HG03558 (cell line): ENCODE data around the gene CNTNAP2.

Experiments used
- ATAC-seq: cut with Tn5 transposase; IDR thresholded peaks from one replicate; pipeline ENCODE4 v1.9.1; 2021; ENCODE audit warnings: moderate number of reproducible peaks; ENCODE audit not compliant: unreplicated experiment; ENCODE audit errors: extremely low read depth

Gene CNTNAP2

DNA sequence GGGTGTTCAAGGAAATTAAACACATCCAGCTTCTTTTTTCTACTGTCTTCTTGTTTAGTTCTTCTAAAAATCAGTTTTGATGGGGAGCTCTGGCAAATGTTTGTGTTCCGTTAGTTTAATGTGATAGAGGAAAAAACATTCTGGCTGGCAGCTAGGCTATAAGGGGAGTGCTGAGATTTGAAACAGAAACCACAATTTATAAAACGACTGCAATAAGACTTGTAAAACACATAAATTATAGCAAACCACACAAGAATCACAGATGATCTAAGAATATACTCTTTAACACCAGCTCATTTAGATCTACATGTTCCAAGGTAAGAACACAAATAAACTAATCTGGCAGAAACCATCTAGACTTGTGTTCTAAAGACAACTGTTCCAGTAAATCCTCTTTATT, 425.5 kb downstream of the CNTNAP2 start:
- no peak for ATAC-seq

DNA sequence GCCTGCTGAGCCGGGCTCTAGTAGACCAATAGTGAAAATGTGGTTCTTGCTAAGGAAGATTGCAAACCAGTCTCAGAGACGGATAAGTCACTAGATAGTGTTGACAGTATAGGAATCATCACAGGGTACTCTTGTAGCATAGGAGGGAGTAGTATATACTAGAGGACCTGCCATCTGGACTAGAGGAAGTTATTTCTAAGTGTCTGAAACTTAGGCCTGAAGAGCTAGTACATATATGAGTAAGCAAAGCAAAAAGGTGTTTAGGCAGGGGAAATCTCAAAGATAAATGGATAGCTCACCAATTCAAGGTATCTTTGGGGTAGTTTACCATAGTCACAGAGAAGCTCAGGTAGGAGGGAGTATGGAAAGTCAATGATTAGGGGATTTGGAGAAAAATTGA, 428.1 kb downstream of the CNTNAP2 start:
- no peak for ATAC-seq

DNA sequence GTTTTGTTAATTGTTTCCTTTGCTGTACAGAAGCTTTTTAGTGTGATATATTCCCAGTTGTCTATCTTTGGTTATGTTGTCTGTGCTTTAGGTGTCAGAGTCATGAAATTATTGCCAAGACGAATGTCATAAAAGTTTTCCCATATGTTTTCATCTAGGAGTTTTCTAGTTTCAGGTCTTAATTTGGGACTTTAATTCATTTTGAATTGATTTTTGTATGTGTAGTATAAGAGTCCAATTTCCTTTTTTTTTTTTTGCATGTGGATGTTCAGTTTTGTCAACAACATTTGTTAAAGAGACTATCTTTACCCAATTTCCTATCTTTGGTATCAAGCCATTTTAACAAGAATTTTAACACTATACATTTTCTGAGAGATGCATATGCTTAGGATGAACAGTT, 432.2 kb downstream of the CNTNAP2 start:
- no peak for ATAC-seq

DNA sequence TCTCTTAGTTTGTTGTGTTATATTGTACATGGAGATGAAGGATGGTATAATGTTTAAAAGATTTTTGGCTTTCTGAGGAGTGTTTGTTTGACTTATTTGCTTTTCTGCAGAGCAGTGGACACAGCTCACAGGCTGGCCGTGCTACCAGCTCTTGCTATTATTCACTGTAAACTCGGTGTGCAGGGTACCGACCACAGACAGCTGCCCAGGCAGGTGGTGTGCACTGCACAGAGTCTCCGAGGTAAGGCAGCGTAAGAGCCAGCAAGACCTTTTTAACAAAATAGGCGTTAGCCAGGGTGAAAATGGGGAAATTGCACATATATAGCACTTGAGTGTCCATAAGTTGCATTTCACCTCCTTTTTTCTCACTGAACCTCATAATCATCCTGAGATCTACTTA, 438.0 kb downstream of the CNTNAP2 start:
- ATAC-seq, result no peak

DNA sequence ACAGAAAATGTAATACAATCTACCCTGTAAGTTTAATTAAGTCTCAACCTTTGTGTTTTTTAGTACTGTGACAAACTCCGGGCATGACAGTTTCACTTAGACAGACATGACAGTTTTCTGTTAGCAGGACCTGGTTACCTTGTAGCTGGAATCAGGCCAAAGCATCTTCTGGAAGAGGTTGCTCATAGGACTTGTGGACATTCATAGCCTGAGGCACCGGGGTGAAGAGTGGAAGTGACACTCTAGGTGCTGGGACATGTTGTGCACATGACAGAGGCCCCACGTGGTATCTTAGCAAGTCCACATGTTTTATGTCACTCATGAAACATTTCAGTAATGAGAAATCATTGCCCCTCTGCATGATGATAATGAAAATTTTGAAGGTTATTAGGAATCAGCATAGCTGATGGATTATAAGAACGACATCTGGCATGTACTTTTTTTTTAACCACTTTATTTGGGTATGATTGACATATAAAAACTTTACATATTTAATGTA, 441.4 kb downstream of the CNTNAP2 start:
- ATAC-seq, result no peak

DNA sequence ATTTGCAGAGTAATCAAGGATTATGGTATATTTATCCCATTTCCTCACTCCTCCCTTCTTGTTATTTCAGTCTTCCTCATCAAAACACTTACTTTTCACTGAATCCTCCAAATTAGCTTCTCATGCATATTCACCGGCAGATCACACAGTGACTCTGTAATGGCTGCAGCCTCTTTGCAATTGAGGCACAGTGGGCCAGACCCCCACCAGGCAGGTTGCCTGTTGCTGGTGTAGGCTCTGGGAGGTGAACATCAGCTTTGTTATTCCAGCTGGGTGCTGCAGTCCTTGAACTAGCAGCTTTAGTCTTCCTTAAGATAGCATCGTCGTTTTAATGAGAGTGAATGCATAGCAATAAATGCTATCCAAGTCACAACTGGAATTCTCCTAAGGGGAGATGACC, 449.3 kb downstream of the CNTNAP2 start:
- no peak for ATAC-seq

DNA sequence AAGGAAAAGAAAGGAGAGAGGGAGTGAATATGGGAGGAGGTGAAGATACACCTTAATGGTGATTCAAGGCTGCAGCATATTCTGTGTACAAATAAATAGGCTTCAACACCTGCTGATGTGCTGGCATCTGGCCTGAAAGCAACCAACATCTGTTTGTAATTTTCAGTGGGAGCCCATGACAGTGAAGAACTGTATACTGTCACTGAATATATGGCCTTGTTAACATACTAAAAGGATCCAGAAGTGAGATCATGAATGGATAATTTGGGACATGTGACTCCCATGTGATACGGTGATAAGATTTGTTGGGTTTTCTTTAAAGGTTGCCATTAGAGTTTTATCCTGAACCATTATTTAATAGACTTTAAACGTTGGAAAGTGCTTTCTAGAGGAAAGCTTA, 459.3 kb downstream of the CNTNAP2 start:
- no peak for ATAC-seq

DNA sequence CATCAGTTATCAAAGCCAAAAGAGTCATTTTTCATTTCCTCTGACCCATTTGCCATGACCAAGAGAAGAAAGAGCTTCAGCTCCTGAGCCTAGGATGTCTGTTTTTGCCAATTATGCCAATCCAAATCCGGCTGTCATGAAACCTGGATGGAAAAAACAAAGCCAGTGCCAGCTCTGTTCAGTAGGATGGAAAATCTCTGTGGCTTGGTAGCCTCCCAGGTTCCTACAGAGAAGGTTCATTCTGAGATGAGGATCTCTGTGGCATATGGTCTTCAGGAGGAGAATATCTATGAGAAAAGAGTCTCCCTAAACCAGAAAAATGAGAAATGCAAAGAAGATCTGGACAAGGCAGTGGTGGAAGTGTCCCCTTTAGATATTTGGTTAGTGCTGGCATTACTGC, 475.4 kb downstream of the CNTNAP2 start:
- no peak for ATAC-seq

DNA sequence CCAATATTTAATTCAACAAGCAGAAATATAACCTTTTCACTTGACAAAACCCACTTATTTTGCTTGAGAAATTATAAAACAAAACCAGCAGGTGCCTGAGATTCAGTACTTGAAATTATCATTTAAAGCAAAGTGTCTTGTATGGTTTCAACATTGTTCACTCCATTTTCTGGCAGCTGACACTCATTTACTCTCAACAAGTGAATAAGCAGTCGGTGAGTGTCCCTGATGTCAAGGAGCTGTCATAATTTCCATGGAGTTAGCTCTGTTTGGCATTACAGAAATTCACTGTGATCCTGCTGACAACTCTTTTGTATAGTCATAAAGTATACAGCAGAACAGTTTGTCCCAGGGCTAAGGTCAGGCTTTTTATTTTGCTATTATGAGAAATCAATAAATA, 490.0 kb downstream of the CNTNAP2 start:
- ATAC-seq, result no peak

DNA sequence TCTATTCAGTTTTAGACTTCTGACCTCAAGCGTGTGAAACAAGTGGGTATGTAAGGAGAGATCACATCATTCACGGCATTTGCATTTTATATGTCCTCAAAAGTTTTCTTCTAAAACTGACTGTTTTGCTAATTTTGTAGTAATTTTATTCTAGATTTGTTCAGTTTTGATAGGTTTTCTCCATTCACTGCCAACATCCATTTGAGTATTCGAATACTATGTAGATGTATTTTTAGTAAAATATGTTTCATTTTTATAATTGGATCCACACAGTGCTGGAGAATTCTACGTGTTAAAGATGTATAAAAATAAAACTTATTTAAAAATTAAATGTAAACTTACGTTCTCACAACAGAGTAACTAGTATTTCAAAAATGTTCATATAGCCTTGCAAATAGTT, 503.0 kb downstream of the CNTNAP2 start:
- ATAC-seq, result no peak

DNA sequence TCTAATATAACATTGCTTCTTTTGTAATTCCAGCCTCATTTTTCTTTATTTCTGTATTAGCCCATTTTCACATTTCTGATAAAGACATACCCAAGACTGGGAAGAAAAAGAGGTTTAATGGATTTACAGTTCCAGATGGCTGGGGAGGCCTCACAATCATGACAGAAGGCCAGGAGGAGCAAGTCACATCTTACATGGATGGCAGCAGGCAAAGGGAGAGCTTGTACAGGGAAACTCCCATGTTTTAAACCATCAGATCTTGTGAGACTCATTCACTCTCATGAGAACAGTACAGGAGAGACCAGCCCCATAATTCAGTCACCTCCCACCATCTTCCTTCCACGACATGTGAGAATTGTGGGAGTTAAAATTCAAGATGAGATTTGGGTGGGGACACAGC, 510.3 kb downstream of the CNTNAP2 start:
- no peak for ATAC-seq

DNA sequence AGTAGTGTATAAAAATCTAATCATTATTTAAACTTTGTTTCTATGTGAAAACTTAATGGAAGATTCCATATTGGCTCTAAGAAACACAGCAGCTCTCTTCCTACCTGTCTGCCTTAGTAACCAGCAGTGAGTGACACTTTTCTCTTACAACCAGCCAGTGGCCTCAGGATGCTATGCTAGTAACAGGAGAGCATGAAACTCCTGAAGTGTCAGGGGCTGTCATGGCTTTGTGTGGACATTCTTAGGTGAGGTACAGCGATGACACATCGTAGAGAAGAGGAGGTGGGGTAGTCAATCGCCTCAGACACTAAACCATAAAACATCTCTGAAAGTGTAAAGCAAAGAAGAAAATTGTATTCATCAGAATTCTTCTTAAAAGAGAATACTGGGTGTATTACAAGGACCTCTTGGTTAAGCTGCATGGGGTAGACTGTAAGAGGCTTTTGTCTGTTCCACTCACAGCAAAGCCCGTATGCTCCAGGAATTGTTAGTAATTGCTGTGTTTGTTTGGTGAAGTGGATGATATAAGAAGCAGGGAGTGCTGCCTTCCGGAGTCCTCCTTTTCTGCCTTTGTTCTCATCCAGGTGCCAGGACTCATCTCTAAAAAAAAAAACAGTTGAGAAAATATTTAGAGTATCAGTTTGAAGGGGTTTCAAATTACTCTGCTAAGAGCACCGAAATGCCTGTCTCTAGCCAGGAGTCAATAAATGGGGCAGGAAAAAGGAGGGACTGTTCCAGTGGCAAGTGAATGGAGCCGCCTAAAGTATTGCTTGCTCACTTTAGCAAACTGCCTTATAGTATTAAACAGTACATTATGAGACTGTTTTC, 518.8 kb downstream of the CNTNAP2 start:
- ATAC-seq, result no peak

DNA sequence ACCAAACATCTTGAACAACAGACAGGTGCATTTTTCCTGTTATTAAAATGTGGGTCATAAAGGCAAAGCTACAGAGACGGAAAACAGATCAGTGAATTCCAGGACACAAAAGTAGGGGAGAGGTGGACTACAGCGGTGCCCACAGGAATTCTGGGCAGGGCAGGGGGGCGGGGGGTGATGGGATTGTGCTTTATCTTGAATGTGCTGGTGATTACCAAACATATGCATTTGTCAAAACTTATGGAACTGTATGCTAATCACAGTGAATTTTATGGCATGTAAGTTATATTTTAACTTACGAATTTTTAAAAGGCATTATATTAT, 519.4 kb downstream of the CNTNAP2 start:
- ATAC-seq, result no peak

DNA sequence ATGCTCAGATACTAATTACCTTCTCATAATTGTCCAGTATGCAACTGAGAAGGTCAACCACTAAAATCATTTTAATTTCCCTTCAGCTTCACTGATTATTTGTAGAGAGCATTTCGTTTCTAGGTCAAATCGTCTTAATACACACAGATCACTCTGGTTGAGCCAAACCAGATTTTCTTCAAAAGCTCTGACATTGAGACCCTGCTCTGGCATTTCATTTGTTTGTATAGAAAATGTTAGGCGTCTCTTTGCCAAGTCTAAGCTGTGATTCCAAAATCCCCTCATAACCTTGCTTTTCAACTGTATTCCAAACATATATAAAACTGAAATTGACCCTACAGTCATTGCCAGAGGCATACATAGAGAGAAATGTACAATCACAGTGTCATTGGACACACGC, 520.0 kb downstream of the CNTNAP2 start:
- ATAC-seq, result no peak

DNA sequence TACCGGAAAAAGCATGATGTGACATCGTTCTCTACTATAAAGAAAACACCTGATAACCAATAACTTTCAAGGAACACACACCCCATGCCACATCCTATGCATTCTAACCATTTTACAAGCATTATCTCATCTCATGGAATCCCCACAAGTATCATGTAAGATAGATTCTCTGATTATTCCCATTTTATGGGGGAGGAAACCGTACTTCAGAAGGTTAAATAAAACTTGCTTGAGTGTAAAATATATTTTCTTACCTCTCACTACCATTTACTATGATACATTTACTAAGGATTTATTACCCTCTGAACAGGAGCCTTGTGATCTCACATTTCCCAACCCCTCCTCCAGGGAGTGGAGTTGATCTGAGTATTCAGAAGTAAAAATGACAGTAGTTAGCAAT, 522.7 kb downstream of the CNTNAP2 start:
- no peak for ATAC-seq

DNA sequence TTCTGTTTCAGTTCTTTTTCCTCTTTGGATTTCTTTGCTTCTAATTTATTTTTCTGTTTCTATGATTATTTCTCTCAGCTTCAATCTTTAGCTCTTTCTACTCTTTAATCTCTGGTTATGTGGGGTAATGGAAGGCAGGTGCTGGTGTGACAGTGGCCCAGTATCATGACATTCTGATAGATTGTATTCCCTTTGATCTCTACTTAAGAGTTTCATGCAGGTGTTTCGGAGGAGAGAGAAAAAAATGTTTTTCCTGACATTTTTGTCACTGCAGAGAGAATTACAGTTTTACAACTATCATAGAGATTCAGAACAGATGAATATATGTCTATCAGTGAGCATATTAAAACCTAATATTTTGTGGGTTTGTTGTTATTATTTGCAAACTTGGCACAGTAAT, 524.9 kb downstream of the CNTNAP2 start:
- ATAC-seq, result no peak

DNA sequence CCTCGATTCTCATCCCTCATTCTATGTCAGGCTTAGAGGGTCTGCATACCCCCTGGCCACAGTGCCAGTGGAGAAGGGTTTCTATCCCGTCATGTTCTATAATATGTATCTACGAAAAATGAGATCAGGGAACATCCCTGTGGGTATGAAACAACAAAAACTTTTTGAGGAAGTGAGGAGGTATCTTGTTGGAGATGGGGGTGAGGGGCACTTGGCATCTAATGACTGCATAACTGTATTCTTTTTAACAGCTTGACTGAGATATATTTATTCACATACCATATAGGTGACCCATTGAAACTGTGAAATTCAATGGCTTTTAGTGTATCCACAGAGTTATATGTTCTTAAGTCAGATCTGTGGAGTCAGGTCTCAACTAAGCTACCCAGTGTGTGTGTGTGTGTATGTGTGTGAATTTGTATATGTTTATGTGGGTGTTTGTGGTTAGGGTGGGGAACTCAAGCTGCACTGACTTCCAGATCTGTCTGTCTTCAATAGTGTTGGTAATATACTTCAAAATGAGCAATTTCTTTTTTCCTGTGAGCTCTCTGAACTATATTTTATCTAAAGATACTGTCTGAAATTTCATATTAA, 528.9 kb downstream of the CNTNAP2 start:
- ATAC-seq, result no peak

DNA sequence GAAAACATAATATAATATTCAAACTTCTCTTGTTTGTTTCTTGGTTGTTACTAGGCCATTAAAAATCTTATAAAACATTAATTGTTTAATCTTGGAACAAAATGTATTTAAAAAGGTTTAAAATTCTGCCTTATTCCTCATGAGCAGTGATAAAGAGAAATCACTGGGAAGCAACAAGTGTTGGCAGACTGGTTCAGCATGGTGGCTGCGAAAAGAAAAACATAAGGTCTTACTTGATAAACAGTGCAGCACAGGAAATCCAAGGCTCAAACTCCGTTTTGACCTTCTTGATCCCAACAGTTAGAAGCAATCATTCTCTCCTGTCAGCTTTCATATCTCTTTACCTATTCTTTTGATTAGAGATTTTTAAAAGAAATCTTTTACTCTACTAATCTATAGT, 530.8 kb downstream of the CNTNAP2 start:
- ATAC-seq, result no peak

DNA sequence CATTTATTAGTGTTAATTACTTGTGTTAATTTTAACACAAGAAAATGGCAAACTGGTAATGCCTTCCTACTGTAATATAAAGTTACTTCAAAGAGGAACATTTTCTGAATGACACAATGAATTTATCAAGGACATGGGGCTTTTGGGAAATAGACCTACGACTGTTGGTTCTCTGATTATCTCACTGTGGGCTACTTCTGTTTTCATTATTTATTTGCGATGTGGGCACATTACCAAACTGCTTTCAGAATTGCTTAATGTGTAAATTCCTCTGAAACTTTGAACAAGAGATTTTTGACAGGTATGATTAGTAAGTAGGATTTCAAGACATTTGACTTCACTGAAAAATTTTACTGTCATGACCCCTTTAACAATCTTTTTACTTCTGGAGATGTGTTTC, 535.6 kb downstream of the CNTNAP2 start:
- no peak for ATAC-seq

DNA sequence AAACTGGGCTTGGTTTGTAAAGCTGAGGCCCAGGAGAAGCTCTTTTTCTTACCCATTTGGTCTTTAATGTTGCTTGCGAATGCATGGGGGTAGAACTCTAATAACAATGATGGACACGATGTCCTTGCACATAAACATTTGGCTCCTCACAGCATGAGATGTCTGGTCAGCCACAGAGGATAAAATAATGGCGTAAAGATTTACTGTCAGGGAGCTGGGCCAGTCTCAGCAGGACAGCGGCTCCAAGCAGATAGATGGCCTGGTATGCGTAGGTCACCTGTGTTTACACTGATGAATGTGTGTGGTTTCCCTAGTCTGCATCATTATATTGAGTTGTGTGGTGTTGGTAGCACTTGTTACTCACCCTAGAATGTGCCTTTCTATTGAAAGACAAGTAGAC, 537.4 kb downstream of the CNTNAP2 start:
- no peak for ATAC-seq

DNA sequence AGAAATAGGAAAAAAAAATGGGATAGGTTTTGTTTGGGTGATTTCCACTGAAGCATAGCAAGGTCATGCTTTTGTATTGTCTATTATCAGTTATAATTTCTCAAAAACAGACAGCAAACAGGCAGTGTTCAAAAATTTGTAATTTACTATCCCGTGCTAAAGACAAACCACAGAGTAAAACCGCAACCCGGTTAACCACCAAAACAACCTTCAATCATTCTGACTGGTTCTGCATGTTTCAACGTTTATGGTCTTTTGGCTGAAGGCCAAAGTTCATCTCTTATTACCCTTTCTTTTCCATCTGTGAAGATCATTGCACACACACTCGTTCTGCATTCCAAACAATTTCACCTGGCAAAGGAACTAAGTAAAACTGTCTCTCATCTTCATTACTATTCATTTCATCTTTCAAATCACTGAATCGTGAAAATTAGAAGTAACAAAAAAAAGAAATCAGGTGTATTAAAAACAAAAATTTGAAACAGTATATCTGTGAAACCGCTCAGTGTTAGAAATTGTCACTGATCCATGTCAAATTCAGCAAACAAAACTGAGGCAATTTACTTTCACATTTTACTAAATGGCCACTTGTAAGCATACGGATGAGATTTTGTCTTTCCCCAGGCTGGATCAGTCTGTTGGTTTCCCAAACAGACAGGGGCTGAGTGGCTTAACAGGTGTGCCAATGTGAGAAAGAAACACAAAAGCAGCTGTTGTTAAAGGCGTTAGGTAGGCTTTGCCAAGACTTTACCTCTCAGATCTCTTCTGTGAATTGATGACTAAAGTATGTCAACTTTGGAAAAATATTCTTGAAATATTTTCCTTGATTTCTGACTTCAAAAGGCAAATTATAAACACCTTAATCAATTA, 539.6 kb downstream of the CNTNAP2 start:
- no peak for ATAC-seq
